Measurements from ENCODE around the gene LRRC28.

Gene LRRC28

GRCh38 chr15:99402014-99402729 lies 150.9 kb downstream of the LRRC28 start:
- DNase-seq = no peak

- DNase-seq = no peak
These were observed 152.3 kb downstream of the LRRC28 start for GRCh38 chr15:99403597-99403996.

- DNase-seq = no peak
These were observed 153.2 kb downstream of the LRRC28 start for GRCh38 chr15:99404454-99404853.

GRCh38 chr15:99406120-99406519 lies 154.8 kb downstream of the LRRC28 start:
- no peak for DNase-seq

DNA sequence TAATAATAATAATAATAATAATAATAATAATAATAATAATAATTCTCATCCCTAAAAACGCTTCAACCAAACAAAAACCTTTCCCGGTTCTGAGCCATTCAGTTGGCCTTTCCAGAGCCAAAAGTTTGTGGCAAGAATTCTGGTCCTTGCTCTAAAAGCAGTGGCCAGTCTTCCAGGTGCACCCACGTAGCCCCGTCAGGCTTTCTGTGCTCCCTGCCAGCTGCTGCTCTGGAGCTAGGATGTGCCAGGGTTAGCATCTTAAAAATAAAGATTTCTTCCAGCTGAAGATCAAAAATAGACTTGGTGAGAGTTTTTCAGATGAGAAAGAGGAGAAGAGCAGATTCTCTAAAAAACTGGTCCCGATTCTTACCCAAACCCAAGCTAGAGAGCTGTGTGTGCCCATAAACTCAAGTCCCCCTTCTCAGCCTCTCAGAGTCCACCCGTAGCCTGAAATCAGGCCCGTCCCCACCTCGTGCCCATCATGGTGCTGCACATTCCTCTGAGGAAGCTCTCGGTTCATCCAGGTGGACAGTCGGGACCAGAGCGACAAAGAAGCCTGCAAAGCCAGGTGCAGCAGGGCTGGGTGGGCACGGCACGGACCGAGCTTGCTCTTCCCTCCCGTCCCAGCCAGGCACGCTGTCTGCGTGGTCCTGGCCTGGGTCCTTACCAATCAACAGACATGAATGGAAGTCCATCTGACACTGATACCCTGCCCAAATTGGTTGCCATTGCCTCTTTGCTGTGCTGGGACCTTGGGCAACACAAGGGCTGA lies 155.6 kb downstream of the LRRC28 start:
- no peak for DNase-seq

- no peak for DNase-seq
These were observed 156.4 kb downstream of the LRRC28 start for GRCh38 chr15:99407716-99408115.

GRCh38 chr15:99408236-99409096 lies 157.2 kb downstream of the LRRC28 start:
- no peak for DNase-seq

- DNase-seq = no peak
These were observed 157.8 kb downstream of the LRRC28 start for GRCh38 chr15:99409097-99409473.

DNA sequence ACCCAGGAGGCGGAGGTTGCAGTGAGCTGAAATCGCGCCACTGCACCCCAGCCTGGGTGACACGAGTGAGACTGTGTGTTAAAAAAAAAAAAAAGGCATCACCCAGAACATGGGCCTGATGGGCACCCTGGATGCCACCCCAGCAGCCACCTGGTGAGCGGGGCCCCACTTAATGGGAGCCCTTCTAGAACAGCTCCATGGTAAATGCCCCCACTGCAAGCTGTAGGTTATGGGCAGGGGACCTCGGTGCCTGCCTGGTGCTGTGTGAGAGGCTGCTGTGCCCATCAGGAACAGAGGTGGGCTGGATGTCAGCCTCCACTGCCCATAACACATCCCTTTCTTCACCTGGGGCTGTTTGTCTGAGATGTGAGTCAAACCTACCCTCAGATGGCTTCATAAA lies 158.3 kb downstream of the LRRC28 start:
- no peak for DNase-seq

- no peak for DNase-seq
These were observed 159.2 kb downstream of the LRRC28 start for GRCh38 chr15:99410477-99410876.

DNA sequence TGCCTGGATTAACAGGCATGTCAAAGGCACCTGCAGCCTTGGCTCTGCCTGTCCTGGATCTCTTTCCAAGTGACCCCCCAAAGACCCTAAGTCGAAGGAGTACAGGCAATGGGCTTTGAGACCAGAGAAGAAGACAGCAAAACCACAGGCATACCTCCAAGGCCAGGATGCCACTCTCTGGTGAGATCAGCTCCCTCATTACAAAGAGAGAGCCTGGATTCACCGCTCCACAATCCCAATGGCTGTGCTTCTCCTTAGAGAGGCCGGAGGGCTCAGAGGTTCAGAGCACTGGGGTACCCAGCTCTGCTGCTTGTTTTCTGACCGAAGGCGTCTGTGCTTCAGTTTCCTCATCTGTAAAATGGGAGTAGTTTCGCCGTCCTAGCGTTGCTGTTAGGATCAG lies 160.0 kb downstream of the LRRC28 start:
- no peak for DNase-seq

DNA sequence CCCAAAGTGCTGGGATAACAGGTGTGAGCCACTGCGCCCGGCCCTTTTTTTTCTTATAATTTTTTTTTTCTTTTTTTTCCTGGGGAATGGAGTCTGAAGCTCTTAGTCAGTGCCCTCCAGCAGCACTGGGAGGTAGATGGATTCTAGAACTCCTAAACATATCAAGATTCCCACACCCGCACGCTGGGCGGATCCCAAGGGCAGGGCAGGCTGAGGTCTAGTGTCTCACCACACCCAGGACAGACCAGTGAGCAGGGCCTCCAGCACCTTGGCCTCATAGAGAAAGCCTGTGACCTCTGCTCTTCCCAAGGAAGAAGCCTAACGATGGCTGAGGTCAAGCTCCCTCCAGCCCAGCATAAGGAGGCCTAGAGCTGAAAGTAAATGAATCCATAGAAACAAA lies 160.8 kb downstream of the LRRC28 start:
- DNase-seq = no peak

GRCh38 chr15:99412626-99413025 lies 161.3 kb downstream of the LRRC28 start:
- no peak for DNase-seq

GRCh38 chr15:99413955-99414754 lies 162.9 kb downstream of the LRRC28 start:
- no peak for DNase-seq

- DNase-seq = no peak
These were observed 163.8 kb downstream of the LRRC28 start for GRCh38 chr15:99414755-99415731.

- no peak for DNase-seq
These were observed 165.2 kb downstream of the LRRC28 start for GRCh38 chr15:99416191-99417188.

DNA sequence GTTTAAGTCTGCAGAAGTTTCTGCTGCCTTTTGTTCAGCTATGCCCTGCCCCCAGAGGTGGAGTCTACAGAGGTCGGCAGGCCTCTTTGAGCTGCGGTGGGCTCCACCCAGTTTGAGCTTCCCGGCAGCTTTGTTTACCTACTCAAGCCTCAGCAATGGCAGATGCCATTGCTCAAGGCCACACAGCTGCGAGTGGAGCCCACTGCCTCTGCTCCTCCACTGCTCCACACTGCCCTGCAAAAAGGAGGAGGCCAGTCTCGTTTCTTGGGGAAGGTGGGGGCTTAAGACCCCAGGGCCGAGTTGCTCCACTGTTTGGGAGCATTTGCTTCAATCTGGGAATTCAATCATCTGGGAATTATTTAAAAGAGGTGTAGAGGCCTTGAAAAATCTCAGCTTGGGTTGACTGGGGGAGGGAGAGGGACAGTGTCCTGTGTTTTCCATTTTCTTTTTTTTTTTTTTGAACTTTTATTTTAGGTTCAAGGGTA lies 169.9 kb downstream of the LRRC28 start:
- DNase-seq = no peak

DNA sequence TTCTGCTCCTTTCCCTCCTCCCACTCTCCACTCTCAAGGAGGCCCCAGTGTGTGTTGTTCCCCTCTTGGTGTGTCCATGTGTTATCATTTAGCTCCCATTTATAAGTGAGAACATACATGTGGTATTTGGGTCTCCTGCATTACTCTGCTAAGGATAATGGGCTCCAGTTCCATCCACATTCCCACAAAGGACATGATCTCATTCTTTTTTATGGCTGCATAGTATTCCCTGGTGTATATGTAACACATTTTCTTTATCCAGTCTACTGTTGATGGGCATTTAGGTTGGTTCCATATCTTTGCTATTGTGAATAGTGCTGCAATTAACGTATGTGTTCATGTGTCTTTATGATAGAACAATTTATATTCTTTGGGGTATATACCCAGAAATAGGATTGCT lies 170.5 kb downstream of the LRRC28 start:
- DNase-seq = no peak

DNA sequence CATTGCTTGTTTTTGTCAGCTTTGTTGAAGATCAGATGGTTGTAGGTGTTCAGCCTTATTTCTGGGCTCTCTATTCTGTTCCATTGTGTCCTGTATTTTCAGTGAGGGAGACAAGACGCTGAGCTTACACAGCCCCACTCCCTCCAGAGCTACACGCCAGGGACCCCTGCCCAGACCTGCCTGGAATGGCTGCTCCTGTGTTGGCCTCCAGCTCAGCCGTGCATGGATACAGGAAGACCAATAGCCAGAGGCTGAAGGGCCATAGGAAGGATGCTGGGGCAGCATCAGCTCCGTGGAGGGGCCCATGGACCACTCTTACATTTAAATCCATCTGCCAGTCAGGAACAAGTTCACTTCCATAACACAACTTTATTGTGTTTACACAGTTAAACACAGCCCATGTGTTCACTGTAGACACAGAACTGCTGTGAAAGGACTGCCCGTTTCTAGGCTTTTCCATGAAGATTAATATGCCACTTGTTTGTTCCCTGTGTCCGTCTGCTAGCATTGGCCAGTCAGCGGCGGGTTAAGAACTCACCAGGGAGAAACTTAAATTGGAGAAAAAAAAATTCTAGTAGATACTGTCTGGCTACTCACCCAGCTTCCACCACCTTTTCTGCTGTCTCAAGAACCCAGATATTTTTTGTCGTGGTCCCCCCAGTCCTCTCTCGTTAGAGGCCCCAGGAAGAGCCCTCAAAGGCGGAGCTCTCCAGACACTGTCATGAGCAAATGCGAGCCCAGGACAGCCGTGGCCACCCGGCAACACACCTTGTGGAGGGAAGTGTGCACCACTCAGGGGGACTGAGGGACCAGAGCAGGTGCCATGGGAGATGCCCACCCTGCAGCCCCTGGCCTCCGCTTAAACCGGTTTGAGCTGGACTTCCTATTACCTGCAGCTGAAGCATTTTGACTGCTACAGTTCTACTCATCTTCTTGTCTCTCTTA lies 172.2 kb downstream of the LRRC28 start:
- DNase-seq = no peak
